HT-29 (cell line): Measurements from ENCODE around the gene TP53TG5. TPM values are rescaled to one million over a fixed set of nuclear protein-coding genes. Genes with fewer than 3 reads are reported as not detected.
A peak's percentile ranks its signal among the peaks of the same experiment; 100 is the strongest.

ENCODE experiments used
- DNase-seq: peaks from one replicate; pipeline ENCODE4 v3.0.0-alpha.2; 2015; ENCODE audit warnings: low spot score
- total RNA-seq: library from RNA; depleted of rRNA; stranded (reverse); fragments of >200 nt; shearing (Covaris generic); gene quantifications from 2 replicates; pipeline ENCODE4 v1.2.3, GENCODE V29; 2014

TP53TG5 gene
- total RNA-seq, 1 experiment from 2014 or later: 1.6 TPM

DNA sequence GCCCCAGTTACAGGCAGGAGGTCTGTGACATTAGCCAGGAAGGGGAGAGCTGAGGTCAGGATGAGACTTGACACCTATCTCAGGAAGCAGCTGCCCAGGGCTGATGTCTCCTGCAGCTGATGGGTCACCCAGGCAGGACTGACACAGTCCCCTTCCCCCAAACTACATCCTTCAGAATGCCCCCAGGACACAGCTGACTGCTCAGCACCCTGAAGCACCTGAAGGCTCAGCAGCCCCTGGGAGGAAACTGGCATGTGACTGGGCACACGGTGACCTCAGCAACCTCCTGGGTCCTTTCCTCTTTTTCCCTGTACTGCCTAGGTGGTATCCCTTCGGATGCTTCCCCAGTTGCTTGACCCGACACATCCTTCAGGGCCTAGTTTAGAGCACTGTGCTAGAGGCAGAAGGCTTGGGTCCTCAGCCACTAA is 31.8 kb downstream of the TP53TG5 start:
- peak; percentile 39 for DNase-seq

DNA sequence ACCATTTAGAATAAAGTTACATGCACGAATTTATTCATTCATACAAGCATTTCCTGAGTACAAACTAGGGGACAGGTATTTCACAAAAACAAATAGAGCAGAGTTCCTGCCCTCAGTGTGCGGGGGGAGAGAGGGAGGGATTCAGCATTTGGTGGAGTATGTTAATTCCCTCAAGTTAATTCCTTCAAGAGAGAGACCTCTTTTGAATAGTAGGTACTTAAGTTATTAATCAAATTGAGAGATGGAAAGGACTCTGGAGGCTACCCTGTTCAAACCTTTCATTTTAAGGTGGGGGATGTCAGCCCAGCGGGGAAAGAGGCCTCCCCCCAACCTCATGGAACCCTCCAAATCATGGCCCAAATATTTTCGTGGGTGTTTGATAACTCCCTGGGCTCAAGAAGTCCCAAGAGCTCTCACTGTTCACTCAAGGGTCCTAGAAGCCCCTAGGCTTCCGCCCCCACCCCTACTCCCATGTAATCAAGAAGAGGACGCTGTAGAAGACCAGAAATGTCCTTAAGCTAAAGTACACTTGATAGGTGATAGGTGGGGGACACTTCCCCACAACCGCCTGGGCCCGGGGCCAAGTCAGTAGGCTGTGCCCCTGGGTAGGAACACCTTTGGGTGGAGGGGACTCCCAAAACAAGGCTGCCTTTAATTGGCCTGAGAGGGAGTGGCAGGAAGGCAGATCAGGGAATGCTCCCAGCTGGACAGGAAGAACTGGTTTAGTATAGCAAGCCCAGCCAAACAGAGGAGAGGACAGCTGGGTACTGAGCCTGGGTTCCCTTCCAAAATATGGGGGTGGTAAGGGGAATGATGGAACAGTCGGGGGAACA is 32.8 kb downstream of the TP53TG5 start:
- DNase-seq: peak; percentile 92

DNA sequence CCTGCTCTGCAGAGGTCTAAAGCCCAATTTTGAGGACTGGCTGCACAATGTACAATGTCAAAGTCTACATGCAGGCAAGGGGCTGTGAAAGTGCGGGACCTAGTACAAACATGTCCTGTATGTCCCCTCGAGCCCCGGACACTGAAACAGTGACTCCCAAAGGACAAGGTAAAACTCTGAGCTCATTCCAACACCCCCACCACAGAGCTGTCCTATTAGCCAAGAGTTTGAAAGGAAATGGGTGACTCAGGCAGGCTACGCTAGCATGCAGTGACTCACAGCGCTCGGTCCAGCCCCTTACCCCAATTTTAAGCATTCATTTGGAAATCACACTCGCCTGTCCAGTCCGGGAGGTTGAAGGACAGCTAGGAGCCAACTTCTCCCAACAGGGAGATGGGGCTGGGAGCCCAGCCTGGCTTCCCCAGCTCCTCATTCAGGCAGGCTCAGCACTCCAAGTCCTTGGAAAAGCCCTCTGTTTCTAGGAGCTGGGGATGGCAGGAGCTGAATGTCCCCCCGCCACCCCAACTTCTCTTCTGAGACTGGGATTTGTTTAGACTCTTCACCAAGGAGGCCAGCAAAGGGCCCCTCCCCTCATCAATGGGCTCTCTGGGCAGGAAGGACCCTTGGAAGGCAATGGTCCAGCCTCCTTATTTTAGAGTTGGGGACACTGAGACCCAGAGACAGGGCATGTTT is 33.8 kb downstream of the TP53TG5 start:
- peak; percentile 89 for DNase-seq

DNA sequence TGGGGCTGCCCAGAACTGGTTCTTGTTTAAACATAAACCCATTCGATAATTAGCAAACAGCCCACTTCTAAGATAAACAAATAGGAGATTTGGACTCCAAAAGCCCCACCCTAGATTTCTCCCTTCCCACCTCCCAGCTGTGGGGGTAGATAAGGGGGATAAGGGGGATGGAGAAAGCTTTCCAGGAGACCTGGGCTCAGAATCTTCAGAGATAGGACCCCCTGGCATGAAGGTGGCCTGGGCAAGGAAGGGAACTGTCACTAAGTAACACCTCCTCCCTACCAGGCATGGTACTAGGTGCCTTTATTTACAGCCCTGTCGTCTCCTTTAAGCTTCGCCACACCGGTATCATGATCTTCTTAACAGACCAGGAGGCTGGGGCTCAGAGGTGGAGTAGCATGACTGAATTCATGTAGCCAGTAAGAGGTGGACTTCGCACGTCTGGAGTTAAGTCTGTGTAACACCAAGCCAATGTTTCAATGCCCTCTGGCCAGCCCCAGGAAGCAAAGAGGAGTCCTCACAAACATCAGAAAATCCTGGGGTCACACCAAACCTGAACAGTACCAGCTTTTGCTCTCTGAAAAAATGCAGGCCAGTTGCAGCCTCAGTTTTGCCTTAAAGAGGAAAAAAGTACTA is 34.5 kb downstream of the TP53TG5 start:
- DNase-seq: peak; percentile 90

DNA sequence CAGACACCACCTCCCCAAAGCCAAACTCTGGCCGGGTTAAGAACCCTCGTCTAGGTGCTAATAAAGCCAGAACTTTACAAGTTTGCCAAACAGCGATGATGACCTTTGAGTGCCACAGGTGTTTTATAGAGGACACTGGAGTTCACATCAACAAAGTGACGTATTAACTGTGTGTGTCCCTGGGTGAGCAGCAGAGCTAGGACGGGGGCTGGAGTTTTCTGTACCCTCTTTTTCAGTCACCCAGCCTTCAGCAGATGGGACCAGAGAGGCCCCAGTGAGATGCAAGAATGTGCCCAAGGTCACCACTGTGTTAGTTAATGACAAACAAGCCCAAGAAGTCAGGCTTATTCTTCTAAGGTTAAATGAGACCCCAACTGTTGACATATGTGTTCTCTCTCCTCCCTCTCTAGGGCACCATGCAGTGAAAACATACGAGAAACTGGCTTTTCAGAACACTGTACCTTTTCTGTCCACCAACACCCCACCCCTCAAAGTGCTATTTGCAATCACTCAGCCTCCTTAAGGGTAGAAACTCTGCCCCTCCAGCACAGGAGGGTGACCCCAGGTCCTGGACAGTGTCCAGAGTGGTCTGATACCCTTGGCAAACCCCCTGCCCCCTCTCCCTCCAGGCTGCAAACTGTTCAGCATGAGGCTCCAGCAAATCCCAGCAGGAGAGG is 35.1 kb downstream of the TP53TG5 start:
- DNase-seq: peak; percentile 68

DNA sequence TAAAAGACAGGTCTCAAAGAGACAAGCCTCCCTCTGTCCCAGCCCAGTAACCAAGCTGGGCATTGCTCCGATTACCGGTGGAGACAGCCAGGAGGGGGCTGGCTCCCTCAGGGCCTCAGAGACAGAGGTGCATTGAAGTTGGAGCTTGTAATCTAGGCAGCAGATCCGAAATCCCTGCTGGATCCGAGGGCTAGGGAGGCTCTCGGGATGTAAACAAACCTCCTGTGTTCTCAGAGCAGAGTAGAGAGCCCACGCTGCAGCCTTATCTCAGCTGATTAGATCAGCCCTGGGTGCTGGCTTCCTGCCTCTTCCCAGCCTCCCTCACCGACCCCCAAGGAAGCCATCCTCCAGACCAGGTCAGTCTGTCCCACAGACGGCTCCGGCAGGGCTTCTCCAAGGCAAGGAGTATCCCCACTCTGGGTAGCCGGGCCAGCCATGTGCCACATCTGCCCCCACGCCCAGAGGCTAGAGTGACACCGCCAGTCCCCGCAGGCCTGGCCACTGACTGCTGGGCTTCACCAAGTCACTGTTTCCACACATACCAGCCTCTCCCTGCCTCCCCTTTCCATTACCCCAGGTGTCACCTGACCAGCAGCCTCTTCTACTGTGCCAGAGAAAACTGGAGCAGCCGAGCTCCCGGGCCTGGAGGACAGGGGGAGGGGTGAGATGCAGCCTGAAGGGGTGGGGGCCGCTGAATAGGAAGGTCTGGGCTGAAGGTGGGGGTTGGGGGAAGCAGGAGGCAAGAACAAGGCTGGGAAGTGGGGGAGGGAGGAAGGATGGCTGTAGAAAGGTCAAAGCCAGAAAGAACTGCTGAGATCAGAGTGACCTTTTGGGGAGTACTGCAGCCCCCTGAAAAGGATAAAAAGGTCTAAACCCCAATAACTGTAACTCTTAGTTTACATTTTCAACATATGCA is 35.9 kb downstream of the TP53TG5 start:
- DNase-seq: peak; percentile 72

DNA sequence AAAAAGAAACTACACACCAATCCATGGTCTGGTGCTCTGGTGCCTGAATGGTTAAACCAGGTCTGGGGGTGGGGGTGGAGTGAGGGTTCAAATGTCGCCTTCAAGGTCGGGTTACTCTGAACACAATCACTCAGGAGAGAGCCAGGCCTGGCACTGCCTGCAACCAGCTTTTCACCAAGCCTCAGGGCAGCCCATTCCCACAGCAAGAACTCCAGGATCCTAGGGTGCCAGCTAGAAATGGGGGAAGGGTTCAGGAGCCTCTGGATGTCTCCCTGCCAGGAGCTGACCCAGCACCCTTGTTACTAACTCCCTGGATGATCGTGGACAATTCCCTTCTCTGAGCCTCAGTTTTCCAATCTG is 36.6 kb downstream of the TP53TG5 start:
- DNase-seq: no peak

DNA sequence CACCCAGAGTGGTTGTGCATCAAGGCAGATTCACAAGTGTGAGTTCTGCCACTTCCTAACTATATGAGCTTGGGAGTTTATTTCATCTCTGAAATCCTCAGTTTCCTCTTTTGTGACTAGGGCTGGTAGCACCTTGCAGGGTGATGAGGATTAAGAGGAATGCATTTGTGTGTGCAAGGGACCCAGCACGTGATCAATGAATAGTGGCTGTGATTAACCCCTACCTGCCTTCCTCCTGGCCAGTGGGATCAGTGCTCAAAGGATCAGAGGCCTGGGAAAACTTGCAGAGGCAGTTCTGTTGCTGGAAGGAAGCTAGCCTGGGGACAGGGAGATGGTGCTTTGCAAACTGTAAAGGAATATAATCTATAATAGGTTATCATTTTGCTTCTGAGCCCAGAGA is 37.2 kb downstream of the TP53TG5 start:
- no peak for DNase-seq

DNA sequence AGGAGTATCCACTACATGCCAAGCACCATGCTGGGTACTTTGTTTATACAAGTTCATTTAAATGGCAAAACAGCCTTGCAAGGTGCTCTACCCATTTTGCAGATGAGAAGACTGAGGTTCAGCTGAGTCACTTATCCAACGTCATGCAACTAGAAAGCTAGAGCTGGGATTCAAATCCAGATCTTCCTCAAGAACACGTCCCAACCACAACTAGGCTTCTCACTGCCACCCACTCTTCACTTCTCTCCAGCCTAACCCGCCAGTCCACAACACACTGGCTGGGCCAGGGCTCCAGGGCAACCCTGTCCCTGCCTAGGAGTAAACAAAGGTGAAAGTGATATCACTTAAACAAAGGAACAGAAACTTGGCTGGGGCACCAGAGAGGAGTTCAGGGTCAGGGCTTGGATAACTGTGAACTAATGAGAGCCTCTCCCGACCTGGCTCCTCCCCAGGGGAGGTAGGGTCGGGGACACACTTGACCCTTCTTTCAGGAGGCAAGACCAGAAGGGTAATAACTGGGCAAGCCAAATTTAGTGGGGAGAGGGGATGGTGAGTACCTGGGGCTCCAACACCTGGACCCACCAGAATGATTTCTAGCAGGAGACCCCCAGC is 37.8 kb downstream of the TP53TG5 start:
- DNase-seq: no peak

DNA sequence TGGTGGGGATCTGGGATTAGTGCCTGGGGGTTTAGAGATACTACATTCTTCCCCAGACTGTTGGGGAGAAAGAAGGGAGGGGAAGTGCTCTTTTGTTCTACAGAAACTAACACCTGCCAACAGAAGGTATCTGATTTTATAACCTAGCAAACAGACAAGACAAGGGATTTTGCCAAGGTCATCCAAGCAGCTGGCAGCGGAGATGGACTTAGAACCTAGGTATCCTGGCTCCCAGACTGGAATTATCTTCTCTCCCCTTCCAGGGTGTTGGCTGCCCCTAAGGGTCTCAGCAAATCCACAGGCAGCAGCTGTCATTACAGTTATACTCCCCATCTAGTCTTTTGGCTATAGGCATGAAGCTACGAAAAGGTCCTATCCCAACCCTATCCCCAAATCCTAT is 38.3 kb downstream of the TP53TG5 start:
- DNase-seq: no peak

DNA sequence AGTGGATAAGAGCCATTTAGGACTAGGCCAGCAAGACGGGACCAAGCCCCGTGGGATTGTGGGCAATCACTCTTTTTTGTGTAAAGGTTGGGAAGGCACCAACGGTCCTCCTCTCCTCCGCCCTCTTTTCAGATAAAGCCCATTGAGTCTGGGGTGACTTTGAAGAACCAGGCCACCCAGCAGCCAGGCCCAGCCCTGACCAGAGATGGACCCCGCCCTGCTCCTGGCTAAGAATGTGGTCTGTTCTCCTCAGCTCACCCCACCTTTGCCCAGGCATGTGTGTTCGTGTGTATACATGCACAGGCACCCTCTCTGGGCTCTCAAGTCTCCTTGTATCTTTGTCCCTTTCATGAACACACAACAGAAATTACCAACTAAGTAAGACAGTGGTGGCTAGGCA is 39.0 kb downstream of the TP53TG5 start:
- no peak for DNase-seq

DNA sequence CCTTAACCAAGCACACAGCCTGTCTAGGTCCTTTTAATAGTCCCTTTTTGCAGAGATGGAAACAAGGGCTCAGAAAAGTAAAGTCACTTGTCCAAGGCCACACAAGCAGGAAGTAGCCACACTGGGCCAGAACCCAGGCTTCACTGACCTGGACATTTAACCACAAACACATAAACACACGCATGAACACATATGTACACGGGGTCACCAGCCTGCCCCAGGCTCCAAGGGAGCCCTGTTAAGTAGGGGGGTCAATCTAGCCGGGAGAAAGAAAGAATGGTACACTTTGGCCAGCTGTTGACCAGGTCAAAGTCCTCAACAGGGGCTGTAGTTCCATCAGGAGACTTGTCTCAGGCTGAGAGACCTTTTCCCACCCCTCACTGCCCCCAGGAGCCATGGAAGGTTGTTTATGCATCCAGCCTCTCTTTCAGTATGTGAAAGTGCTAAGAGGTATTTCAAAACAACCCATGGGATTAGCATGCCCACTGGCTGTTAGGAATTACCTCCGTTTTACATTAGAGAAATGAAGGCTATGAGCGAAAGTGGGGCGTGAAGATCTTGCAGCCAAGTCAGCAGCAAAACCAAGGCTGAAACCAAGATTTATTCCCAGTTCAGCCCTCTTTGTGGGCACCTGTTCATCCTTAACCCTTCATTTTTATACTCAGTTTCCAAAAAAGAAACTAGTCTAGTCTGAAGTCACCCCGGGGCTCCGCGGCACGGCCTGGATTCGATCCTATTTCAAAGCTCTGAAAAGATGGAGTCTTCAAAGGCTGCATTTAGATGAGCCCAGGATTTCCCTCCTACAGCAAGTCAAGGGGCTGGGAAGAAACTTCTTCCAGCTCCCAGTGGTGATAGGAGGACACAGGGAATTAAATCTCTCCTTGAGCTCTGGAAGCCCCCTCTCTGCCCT is 39.7 kb downstream of the TP53TG5 start:
- no peak for DNase-seq

DNA sequence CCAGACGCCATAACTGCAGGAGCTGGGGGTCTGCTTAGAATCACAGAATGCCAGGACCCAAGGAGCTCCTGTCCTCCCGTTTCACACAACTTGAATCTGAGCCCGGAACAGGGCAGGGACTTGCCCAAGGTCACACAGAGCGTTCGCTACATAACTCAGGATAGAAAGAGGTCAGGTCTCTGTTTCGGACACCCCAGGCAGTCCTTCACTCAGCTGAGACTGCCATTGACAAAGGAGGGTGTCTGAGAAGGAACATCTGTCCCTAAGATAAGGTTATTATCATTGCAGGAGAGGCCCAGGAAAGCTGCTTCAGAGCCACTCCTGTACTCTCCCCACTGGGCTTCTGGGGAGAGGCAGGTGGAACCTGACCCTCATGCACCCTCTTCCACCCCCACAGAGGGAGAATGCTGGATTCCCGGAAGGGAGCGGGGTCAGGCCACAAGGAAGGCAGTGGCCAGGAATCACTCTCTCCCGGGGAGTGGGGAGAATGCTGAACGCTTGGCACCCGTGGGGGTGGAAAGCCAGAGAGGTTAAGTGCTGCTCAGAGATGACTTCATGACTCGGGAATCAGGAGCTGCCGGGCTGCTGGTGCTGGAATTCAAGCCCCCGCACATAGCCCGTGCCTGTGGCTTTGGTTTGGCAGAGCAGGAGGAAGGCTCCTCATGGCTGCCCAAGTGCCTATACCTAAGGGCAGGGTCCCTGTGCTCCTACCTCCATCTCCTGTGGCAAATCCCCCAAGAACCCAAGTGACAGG is 40.6 kb downstream of the TP53TG5 start:
- peak; percentile 49 for DNase-seq

DNA sequence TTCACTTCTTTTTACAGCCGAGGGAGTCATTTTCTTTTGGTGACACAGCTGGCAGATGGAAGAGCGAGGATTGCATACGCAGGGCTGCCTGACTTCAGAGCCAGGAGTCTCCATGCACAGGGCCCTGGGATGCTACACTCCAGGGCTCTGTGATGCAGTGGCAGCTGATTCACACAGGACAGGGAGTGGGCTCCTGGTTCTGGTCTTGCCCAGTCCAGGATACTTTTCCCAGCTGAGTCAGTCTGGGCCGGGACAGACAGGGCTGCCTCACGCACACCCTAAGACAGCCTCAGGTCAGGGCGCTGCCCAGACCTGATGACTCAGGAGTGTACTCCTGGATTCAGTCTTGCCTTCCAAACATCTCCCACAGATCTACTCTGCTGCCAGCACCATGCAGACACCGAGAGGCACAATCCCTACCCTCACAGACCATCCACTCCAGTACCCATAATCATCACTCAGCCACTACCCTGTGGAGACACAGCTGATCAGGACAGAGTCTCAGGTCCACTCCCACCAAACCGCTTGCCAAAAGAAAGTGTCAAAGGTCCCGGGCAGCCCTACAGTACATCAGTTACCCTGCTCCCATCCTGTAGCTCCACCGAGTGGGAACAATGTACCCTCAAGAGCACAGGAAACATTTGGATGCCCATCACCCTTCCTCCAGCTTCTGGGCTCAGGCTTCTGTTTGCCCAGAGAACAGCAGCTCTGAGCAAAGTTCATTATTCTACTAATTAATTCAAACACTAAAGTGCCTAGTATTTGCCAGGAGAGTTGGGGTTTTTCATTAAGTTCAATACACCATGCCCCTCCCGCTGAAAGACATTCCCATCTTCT is 41.4 kb downstream of the TP53TG5 start:
- peak; percentile 45 for DNase-seq

DNA sequence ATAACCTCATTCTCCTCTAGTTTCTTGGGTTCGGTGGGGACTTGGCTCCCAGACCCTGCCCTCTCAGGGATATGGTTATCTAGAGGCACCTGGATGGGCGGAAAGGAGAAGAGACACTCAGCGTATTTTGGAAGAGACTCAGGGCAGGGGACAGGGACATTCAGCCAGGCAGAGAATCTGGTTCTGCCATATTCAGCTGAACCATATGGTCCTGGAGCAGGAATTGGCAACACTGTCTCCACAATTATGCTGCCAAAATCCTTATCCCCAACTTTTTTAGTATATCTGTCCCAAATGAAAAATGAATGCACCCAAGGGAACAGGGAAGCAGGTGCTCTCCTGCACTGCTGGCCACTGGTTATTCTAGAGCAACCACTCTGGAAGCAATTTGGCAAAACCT is 47.6 kb downstream of the TP53TG5 start:
- no peak for DNase-seq

DNA sequence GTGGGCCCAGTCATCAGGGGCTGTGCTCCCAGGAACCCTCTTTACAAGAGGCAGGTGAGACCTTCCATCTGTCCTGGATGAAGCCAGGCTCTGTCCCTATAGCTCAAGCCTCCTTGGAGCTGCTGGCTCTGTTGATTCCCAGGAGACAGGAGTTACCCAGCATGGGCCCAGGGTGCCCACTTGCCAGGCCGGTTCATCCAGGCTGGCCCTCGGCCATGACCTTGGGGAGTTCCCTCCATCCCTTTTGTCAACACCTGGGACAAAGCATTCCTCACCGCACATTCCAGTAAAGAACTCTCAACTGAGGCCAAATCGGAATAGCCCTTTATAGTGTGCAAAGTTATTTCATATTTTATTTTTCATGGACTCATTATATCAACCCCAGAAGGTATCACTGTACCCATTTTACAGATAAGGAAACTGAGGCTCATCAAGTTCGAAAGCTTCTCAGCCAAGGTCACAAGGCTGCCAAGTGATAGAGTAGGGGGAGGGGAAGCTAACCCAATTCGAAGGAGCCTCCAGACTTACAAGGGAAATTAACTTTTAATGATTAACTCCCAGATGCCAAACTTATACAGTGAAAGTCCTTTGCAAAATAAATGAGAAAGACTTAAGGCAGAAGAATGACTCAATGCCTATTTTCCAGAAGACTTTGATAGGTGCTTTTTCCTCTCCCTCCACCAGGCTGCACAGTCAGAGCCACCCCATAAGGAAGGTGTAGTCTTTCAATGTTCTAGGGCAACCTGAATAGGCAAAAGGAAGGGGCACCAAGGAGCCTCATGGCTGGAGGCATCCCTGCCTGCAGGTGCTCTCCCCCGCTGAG is 48.4 kb downstream of the TP53TG5 start:
- DNase-seq: no peak

DNA sequence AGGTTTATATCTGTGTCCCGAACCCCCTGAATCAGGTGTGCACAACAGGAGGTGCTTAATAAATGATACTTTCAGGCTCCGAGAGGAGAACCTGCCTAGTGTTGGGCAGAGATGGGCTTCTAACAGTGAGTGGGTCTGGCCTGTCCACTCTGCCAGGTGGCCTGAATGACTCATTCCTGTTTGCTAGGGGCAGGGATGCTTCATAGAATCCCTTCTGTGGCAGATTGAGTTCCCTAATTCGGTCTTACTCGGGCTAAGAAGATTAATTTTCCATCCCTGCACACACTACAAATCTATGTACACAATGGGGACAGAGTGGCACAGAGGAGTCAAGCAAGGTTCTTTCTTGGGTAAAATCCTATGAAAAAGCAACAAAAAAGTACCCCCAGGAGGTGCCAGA is 49.7 kb downstream of the TP53TG5 start:
- no peak for DNase-seq
